Colonic mucosa (tissue), 4 donors: ENCODE results near the gene SBSN. TPM values are rescaled to one million over a fixed set of nuclear protein-coding genes. Genes with fewer than 3 reads are reported as not detected.

Source experiments
- DNase-seq: peaks from one replicate; pipeline ENCODE4 v3.0.0-alpha.2; 2020
- H3K27ac ChIP-seq: fragments of 200-600 bp; one replicate; pipeline ENCODE4 v1.8.0; 2021
- H3K27me3 ChIP-seq: fragments of 200-600 bp; one replicate; pipeline ENCODE4 v1.8.0; 2021
- H3K36me3 ChIP-seq: fragments of 200-600 bp; one replicate; pipeline ENCODE4 v1.8.0; 2021
- H3K4me1 ChIP-seq: fragments of 200-600 bp; one replicate; pipeline ENCODE4 v1.8.0; 2021; ENCODE audit warnings: mild to moderate bottlenecking
- H3K4me3 ChIP-seq: fragments of 200-600 bp; one replicate; pipeline ENCODE4 v1.8.0; 2021
- H3K9ac ChIP-seq, 2 donors: one replicate each; pipeline ENCODE4 v1.7.0; 2013; ENCODE audit warnings: control low read depth in 2 of 2, low read depth in 2 of 2, low read length in 2 of 2
- H3K9me3 ChIP-seq: fragments of 200-600 bp; one replicate; pipeline ENCODE4 v1.8.0; 2021
- CTCF ChIP-seq: fragments of 200-600 bp; IDR thresholded peaks from one replicate; pipeline ENCODE4 v1.8.0; 2022; ENCODE audit warnings: antibody characterized with exemption, mild to moderate bottlenecking
- intact Hi-C: fragments of 100-400 bp; cut with DNase I; formaldehyde crosslinking; loops from one replicate; pipeline ENCODE4 v1.14.1; 2022
- total RNA-seq, 2 donors: library from RNA; stranded (reverse); fragmentation: NEBNext Ultra II Directional in 1 of 2; extraction: Animal tissue kit (Norgen Biotek cat#: 25700) in 1 of 2; gene quantifications; one replicate each; pipeline ENCODE4 v1.2.1, GENCODE V29; 2021
- donor health status: healthy.
- donor health status: DM: no; HTN: no; CAD: no.
- donor health status: DM: no; HTN: no; CAD: no.

Gene SBSN
- total RNA-seq, 2 donors from 2014 or later = not detected

DNA sequence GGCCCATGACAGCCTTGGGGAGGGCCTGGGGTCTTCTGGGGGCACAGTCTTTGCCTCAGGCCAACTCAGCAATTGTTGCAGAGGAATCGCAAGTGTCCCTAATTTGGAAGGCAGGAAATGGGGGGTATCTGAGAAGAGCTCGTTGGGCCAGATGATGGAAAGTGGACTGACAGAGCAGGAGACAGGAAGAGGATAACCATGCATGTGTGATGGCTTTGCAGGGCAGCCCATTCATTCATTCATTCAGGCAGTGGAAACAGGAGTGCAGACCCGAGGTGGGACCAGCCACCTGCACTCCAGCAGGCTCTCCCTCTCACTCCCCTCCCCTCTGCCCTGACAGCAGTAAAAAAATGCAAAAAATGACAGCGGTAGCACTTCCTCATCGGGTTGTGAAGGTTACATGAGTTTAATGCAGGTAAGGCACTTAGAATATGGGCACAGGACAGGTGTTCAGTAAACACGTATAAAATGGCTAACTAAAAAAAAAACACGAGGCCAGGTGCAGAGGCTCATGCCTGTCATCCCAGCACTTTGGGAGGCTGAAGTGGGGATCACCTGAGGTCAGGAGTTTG is 12.3 kb upstream of the SBSN start:
- Histone ChIP-seq H3K9ac (no peak overlapping the region), H3K27ac (no peak overlapping the region), H3K36me3 (no peaks in the 10 kb centered on the region), H3K4me1 (no peaks in the 10 kb centered on the region), H3K27me3 (no peaks in the 10 kb centered on the region), H3K4me3 (no peak overlapping the region), H3K9me3 (no peaks in the 10 kb centered on the region)
- no peak for DNase-seq
- intact Hi-C loops = no loop called here
- no peak for TF ChIP-seq CTCF

GRCh38 chr19:35539850-35540249 is 11.7 kb upstream of the SBSN start:
- Histone ChIP-seq H3K4me3 (no peak overlapping the region), H3K4me1 (no peaks in the 10 kb centered on the region), H3K36me3 (no peaks in the 10 kb centered on the region), H3K9me3 (no peaks in the 10 kb centered on the region), H3K27ac (no peak overlapping the region), H3K9ac (no peak overlapping the region), H3K27me3 (no peaks in the 10 kb centered on the region)
- DNase-seq = no peak
- no peak for TF ChIP-seq CTCF
- intact Hi-C loops = no loop called here

GRCh38 chr19:35539314-35539713 is 11.2 kb upstream of the SBSN start:
- DNase-seq = no peak
- Histone ChIP-seq H3K36me3 (no peaks in the 10 kb centered on the region), H3K9me3 (no peaks in the 10 kb centered on the region), H3K27me3 (no peaks in the 10 kb centered on the region), H3K4me3 (no peak overlapping the region), H3K9ac (no peak overlapping the region), H3K4me1 (no peaks in the 10 kb centered on the region), H3K27ac (no peak overlapping the region)
- intact Hi-C loops = no loop called here
- TF ChIP-seq CTCF = no peak

DNA sequence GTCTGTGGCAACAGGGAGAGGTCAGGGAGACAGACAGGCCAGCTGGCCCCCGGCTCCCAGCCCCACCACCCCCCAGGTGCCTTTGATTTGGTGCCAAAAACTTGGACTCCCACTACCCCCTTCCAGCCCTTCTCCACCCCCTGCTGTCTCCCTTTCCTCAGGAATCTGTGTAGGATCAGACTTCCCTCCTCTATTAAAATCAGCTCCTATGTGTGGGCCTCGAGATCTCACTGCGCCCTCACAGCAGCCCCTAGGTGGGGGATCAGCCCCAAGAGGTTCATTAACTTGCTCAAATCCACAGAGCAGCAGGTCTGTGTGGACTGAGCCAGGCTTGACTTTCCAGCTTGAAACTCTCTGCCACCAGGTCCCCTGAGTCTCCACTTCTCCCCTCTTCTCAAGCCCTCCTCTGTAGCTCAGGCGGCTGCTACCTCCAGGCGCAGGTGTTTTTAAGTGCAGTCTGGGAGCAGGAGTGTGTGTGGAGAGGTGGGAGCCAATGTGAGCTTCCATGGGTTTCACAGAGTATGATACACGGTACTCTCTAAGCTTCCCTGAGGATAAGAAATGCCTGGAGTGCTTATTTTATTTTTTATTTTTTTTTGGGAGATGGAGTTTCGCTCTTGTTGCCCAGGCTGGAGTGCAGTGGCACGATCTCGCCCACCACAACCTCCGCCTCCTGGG is 6.8 kb upstream of the SBSN start:
- no peak overlapping the region for H3K4me3 ChIP-seq
- H3K4me1 ChIP-seq = no peaks in the 10 kb centered on the region
- intact Hi-C loops = no loop called here
- no peak for TF ChIP-seq CTCF
- H3K9me3 ChIP-seq = no peaks in the 10 kb centered on the region
- H3K27me3 ChIP-seq = peaks cover 4% of the 10 kb centered on the region
- no peak overlapping the region for H3K9ac ChIP-seq
- H3K36me3 ChIP-seq = no peaks in the 10 kb centered on the region
- no peak for DNase-seq
- no peak overlapping the region for H3K27ac ChIP-seq

GRCh38 chr19:35533822-35534392 is 5.8 kb upstream of the SBSN start:
- peaks cover 4% of the 10 kb centered on the region for H3K27me3 ChIP-seq
- TF ChIP-seq CTCF = no peak
- no peaks in the 10 kb centered on the region for H3K9me3 ChIP-seq
- H3K4me1 ChIP-seq = no peaks in the 10 kb centered on the region
- no peaks in the 10 kb centered on the region for H3K36me3 ChIP-seq
- H3K9ac ChIP-seq = no peak overlapping the region
- intact Hi-C loops = no loop called here
- no peak overlapping the region for H3K27ac ChIP-seq
- no peak overlapping the region for H3K4me3 ChIP-seq
- no peak for DNase-seq
